KOPT-K1 (cell line): ENCODE results near the gene PDLIM7.

Experiments used
- H3K27ac ChIP-seq: fragments of 200-600 bp; sonication (generic); 2 replicates; pipeline ENCODE4 v1.5.1; 2016; ENCODE audit warnings: antibody characterized with exemption, mild to moderate bottlenecking, low read depth, low read length; ENCODE audit not compliant: poor library complexity, severe bottlenecking
- H3K36me3 ChIP-seq: fragments of 200-600 bp; sonication (generic); 2 replicates; pipeline ENCODE4 v1.5.1; 2017; ENCODE audit warnings: antibody characterized with exemption, mild to moderate bottlenecking, low read length, moderate library complexity; ENCODE audit not compliant: insufficient read depth
- H3K9me3 ChIP-seq: fragments of 200-600 bp; sonication (generic); 2 replicates; pipeline ENCODE4 v1.5.1; 2017; ENCODE audit warnings: antibody characterized with exemption, low read length, mild to moderate bottlenecking; ENCODE audit not compliant: insufficient read depth, poor library complexity, severe bottlenecking

PDLIM7 gene

DNA sequence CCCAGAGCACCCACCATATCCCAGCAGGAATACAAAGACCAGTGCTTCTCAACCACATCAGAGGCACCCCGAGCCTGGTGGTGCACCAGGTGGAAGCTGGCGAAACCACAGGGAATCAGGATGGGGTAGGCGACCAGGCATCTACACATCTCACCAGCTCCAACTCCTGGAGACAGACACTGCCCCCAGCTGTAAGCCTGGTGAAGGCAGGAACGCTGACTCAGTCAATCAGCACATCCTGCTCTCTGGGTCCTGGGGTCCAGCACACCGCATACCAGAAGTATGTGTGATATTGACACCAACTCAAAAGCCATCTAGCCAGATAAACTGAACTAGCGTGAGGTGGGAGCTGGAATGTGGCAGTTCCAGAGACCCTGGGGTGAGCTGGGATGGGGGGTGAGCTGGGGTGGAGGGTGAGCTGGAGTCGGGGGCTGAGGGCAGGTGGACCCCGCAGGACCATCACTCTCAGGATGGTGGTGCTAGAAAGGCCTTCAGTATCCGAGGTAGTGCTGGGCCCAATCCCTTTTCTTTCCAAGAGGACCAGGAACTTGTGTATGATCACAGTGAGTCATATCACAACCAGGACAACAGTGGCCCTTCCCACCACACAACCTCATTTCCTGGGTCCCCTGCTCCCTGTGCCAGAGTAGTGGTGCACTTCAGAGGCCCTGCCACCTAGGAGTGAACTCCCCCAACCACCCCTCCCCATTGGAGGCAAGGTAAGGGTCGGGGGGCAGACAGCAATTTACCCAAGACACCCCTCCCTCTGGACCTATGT is 26.5 kb downstream of the PDLIM7 start:
- Histone ChIP-seq H3K36me3 (peaks cover 30% of the 10 kb centered on the region), H3K27ac (no peak overlapping the region)

DNA sequence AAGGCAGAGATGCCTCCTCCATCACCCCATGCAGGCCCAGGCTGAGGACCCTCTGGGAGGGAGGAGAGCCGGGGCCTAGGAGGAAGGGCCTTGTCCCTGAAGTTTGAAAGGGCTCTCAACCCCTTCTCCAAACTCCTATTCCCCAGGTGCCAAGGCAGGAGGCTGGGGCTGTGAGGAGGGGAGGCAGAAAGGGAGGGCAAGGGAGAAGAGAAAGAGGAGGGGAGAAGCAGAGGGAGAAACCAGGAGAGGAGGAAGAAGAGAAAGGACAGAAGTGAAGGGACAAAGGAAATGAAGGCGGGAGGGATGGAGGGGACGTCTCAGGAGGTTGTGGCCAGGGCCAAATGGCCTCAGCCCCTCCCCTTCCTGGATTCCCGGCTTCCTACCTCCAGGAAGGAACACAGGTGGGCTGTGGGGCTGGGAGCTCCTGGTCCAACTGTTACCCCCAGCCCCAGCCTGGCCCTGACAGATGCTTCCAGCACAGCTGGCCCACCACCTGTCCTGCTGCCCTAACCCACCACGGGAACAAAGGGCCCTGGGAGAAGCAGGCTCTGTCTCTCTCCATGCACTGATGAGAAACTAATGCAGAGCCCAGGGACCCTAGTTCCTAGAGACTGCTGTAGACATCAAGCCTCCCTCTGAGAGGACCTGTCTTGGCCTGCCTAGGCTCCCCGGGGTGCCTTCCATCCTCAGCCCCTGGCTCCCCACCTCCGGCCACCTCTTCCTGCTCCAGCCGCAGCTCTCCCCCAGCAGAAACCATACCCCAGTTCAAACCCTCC is 27.5 kb downstream of the PDLIM7 start:
- no peak overlapping the region for H3K27ac ChIP-seq
- H3K36me3 ChIP-seq = peaks cover 40% of the 10 kb centered on the region
- H3K9me3 ChIP-seq = no peaks in the 10 kb centered on the region

More for the DNA sequence above, 26.5 kb downstream of the PDLIM7 start:
- no peaks in the 10 kb centered on the region for H3K9me3 ChIP-seq

DNA sequence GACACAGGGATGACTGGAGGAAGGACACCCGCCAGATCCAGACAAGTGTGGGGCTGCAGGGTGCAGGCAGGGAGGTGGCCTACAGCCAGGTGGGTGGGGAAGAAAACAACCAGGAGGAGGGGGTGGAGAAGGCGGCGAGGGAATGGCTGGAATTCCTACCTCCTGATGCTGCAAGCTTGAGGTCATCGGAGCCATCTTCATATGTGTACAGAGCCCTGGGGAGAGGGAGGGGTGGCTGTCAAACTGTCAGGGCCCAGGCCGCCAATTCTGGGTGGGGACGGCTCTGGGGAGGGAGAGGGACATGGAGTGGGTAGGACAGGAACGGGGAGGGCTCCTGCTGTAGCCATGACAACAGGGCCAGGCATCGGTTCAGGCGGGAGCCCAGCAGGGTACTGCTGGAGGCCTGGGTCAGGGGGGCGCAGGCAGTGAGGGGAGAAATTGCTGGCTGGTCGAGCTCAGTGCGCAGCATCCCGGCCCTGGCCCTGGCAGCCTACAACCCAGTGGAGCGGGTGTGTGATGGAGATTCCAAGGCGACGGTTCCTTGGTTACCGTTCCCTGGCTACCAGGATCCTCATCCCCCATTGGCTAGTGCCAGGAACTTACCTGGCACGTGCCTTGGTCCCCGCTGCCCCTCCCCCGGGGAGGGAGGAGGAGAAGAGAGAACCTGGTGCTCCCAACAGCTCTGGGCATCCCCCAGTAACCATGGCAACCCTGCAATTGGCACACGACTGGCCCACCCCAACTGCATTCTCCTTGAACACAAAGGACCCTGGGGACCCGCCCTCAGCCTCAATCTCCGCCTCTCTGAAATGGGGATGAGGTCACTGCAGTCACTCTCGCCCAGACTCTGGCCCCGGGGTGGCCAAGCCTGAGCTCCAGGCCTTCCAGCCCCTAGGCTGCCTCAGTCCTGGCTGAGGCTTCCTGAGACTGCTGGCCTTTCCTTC is 28.4 kb downstream of the PDLIM7 start:
- no peaks in the 10 kb centered on the region for H3K9me3 ChIP-seq
- no peak overlapping the region for H3K27ac ChIP-seq
- H3K36me3 ChIP-seq = peaks cover 40% of the 10 kb centered on the region

DNA sequence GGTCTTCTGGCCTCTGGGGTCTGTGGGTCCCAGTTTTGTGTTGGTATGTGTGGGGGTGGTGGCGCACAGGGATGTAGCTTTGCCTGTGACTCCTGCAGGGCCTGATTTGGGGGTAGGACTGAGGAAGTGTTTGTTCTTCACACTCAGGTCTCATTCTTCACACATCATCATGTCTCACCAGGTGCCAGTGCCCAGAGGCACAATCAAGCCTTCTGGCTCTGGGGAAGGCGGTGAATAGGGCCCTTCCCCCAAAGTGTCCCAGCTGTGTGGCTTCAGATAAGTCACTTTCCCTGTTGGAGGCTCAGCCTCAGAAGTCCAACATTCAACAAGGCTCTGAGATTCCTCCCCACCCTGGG is 29.1 kb downstream of the PDLIM7 start:
- H3K27ac ChIP-seq = no peak overlapping the region
- H3K36me3 ChIP-seq = peaks cover 43% of the 10 kb centered on the region

DNA sequence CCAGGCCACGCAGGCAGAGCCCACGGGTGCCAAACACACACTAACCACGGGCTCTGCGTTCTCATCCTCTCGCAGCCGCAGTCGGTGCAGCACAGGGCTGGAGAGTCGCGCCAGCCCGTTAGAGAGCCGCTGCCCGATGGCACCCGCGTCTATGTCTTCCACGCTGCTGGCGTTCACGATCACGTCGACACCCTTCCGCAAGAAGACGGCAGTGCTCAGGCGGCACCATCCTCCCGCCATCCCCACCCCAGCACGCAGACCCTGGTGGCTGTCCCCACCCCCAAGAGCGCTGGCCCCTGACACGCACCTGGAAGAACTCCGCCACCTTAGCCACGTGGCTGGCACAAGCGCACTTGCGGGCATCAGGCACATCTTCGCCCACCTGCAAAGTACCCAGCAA is 30.0 kb downstream of the PDLIM7 start:
- Histone ChIP-seq H3K27ac (no peak overlapping the region), H3K9me3 (no peaks in the 10 kb centered on the region), H3K36me3 (peaks cover 46% of the 10 kb centered on the region)

More for the DNA sequence above, 29.1 kb downstream of the PDLIM7 start:
- no peaks in the 10 kb centered on the region for H3K9me3 ChIP-seq

DNA sequence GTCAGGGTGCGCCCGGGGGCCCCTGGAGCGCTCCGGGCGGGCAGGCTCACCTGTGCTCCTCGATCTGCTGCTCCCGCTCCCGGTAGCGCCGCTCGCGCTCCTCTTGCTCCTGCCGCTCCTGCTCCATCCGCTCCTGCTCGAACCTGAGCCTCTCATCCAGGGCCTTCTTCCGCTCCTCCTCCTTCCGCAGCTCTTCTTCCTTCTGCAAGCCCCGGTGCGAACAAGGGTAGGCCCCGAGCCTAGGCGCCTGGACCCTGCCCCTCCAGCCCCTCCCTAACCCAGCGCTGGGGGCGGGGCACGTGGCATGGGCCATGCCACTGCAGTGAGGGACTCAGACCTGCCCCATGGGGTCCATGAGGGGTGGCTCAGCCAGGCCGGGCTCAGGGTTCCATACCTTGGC is 30.5 kb downstream of the PDLIM7 start:
- no peaks in the 10 kb centered on the region for H3K9me3 ChIP-seq
- peaks cover 46% of the 10 kb centered on the region for H3K36me3 ChIP-seq
- H3K27ac ChIP-seq = no peak overlapping the region

DNA sequence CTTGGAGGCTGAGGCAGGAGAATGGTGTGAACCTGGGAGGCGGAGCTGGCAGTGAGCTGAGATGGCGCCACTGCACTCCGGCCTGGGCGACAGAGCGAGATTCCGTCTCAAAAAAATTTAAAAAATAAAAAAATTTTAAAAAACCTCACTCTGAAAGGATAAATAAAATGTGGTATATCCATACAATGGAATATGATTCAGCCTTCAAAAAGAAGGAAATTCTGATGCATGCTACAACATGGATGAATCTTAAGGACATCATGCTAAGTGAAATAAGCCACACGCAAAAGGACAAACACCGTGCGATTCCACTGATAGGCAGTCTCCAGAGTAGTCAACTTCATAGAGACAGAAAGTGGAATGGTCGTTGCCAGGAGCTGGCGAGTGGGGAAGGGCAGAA is 32.4 kb downstream of the PDLIM7 start:
- Histone ChIP-seq H3K9me3 (no peaks in the 10 kb centered on the region), H3K36me3 (peaks cover 51% of the 10 kb centered on the region)

DNA sequence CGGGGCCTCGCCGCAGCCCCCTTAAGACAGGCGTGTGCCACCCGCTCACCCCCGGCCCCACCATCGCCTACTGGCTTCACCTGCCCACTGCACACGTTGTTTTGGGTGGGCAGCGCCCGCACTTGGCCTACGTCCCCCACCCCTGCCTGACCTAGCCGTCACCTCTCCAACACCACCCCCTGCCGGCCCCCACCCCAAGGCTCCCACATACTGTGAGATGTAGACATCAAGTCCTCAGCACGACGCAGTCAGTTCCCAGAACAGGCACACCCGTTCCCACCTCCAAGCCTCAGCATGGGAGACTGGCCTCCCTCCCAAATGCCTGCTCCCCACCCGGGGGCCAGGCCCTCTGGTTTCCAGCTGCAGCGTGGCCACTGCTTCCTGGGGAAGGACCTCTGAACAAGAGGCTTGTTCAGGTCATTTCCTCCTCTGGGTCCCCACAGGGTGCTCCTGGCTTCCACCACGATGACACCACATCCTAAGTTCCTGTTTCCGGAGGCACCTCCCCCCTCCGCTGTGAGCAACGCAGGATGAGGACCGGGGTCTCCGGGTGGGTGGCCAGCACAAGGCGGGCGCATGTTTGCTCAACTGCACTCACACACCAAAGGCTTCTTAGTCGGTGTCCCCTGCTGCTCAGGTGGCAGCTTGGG is 35.3 kb downstream of the PDLIM7 start:
- Histone ChIP-seq H3K36me3 (peaks cover 59% of the 10 kb centered on the region), H3K27ac (no peak overlapping the region), H3K9me3 (no peaks in the 10 kb centered on the region)

More for the DNA sequence above, 32.4 kb downstream of the PDLIM7 start:
- H3K27ac ChIP-seq = no peak overlapping the region

DNA sequence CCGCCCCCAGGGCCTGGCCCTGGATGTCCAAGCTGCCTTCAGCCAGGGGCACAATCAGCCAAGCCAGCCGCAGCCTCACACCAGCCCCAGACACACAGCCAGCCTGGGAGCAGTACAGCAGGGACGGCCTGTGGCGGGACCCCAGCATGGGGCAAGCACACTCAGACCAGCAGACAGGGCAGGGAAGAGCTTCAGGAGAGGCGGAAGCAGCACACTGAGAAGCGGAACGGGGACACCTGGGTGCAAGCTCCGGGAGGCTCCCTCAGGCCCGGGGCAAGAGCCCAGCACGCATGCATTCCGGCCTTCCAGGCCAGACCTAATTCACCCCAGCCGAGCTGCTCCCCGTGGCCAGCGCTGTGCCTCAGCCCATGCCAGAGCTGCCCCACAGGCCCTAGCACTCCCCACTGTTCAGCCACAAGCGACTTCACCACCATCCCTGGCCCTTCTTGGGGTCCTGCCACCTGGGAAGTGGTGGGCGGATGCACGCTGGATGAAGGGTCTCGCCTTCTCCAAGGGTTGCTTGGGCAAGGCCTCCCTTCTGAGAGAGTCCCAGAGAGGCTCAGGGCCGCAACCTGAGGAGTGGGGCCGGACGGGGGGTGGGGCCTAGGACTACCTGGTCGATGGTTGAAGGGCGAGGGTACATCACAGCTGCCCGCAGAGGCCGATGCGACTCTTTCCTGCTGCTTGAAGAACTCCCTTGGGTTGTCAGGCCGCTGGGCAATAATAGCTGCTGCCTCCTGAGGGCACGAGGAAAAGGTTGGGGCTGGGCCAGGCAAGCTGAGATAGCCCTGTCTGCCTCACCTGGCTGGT is 37.4 kb downstream of the PDLIM7 start:
- Histone ChIP-seq H3K27ac (no peak overlapping the region), H3K9me3 (no peaks in the 10 kb centered on the region), H3K36me3 (peaks cover 43% of the 10 kb centered on the region)

DNA sequence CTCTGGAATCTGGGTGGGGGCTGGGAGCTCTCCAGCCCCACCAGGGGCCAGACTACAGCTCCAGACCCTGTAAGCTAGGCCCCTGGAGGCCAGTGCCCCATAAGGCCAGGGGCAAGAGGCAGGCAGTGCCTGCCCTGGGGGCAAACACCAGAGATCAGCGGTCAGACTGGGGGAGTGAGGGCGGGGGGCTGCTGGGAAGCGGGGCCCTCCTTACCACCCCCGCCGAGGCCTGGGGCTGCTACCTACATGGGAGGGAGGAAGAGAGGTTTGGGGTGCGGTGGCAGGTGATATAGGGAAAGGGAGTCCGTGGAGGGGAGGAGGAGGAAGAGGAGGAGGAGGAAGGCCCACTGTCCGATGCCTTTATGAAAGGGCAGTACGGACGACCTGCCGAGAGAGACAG is 38.0 kb downstream of the PDLIM7 start:
- no peak overlapping the region for H3K27ac ChIP-seq
- peaks cover 42% of the 10 kb centered on the region for H3K36me3 ChIP-seq

DNA sequence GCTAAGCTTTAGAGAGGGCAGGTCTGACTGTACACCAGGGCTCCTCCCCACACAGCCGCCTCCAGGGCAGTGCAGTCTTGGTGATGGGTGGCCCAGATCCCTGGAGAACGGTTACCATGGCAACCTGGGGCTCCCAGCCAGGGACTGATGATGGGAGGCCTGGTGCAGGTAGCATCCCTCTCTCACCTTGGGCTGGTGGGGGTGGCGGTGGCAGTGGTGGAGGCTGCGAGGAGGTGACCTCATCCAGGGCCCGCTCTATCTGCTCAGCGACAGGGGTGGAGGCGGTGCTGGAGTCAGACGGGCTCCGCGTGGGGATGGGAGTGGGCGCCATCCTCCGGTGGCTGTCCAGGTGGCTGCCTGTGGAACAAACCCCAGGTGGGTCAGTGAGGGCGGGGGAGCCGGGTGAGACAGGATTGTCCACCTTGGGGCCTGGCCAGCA is 38.5 kb downstream of the PDLIM7 start:
- Histone ChIP-seq H3K9me3 (no peaks in the 10 kb centered on the region), H3K27ac (no peak overlapping the region), H3K36me3 (peaks cover 42% of the 10 kb centered on the region)

More for the DNA sequence above, 38.0 kb downstream of the PDLIM7 start:
- no peaks in the 10 kb centered on the region for H3K9me3 ChIP-seq

DNA sequence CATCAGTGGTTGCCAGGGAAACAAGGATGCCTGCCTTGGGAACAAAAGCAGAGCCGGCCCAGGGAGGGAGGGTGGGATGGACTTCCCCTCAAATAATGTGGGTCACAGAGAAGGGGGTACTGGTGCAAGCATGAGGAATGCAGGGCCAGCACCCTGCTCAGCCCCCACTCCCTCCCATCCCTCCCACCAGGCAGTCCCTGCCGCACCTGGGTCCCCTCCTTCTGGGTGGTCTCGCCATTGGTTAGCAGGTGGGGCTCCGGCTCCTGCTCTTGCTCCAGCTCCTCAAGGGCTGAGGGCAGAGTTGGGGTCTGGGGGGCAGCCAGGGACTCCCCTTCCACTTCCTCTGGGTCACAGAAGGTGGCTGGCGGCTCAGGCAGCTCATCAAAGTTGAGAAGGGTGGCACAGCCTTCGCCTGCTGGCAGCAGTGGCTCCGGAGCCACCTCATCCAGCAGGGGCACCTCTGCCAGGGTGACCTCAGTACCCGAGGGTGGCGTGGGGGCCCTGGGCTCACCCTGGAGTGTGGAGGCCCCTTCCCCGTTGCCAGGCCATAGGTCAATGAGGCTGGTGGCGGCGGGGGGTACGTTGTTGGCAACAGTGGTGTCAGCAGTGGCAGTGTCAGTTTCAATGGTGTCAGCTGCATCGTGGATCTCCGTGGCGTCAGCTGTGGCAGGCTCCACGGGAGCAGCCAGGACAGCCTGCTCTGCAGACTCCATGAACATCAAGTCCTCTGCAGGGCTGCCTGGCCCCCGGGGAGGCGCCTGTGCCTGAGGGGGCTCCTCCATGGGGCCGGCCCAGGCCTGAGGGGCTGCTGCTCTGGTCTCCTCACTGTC is 39.3 kb downstream of the PDLIM7 start:
- Histone ChIP-seq H3K36me3 (peaks cover 37% of the 10 kb centered on the region), H3K9me3 (no peaks in the 10 kb centered on the region), H3K27ac (no peak overlapping the region)
